Ishikawa (cell line): ENCODE results near the gene OSR1.

Experiments
- TAF1 ChIP-seq: IDR thresholded peaks from 2 replicates; pipeline ENCODE4 v1.6.1; 2012; ENCODE audit warnings: low read depth, mild to moderate bottlenecking
- TCF12 ChIP-seq: IDR thresholded peaks from 2 replicates; pipeline ENCODE4 v1.6.1; 2012; ENCODE audit warnings: low read depth

- TF ChIP-seq TCF12, result no peak
- no peak for TF ChIP-seq TAF1
Observed at GRCh38 chr2:19357402-19358241, 801 bp downstream of the OSR1 start.
